Dermis blood vessel endothelial cell (primary cell): ENCODE results near the gene DENND11. TPM values are rescaled to one million over a fixed set of nuclear protein-coding genes. Genes with fewer than 3 reads are reported as not detected.

ENCODE experiments used
- DNase-seq: peaks from one replicate; pipeline ENCODE4 v3.0.0; 2010
- total RNA-seq: library from RNA; depleted of rRNA; stranded (reverse); fragments of >200 nt; gene quantifications from 2 replicates; pipeline ENCODE4 v1.2.3, GENCODE V29; 2014

The DENND11 gene
- total RNA-seq, 1 donor from 2014 or later, result 76.9 TPM

DNA sequence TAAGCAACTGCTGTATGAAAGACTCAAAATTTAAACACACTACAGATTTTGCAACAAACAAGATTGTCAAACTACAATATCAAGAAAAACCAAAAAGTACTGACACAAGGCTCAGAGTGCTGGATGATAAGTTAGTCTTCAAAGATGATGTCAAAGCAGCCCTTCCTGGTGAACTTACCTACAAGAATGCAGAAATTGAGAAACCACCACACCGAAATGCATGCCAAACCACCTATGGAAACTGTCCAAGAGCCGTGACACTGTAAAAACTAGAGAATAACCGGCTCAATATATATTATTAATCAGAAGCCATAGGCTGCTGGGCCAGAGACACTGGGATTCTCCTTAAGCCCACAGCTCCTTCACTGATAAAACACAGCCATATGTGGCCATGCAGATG lies 25.3 kb downstream of the DENND11 start:
- no peak for DNase-seq

DNA sequence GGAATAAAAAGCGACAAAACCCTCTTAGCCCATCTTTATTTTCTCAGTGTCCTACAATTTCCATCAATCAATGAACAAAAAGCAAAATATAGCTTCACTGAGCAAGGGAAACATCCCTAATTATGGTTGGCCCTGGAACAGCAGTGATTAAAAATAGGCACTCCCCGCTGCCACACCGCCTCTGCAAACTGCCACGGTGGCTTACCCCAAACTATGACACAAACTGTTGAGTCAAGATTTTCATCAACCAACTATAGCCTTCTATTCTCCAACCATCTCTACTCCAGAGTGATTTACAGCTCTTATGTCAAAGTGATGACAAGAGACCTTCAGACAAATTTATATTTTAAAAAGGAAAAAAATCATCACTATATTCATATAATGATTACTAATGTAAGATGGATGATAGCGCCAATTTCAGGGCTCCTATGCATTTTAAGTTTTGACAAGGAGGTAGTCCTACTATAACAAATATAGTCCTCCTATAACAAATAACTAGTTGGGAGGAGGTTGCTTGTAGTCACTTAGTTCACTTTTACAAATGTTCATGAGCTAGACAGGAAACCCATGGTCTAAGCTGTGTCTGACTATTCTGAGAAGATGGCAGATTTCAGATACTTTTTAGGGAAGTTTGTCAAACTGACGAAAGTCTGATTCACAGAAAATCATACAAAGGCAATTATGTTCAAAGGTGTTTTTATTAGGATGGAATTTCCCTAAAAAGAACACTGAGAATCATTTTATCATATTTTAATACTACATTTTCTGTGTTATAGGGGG lies 26.3 kb downstream of the DENND11 start:
- DNase-seq, result peak; percentile 40

- peak; percentile 86 for DNase-seq
Observed at GRCh38 chr7:141674702-141675101, 27.3 kb downstream of the DENND11 start.

DNA sequence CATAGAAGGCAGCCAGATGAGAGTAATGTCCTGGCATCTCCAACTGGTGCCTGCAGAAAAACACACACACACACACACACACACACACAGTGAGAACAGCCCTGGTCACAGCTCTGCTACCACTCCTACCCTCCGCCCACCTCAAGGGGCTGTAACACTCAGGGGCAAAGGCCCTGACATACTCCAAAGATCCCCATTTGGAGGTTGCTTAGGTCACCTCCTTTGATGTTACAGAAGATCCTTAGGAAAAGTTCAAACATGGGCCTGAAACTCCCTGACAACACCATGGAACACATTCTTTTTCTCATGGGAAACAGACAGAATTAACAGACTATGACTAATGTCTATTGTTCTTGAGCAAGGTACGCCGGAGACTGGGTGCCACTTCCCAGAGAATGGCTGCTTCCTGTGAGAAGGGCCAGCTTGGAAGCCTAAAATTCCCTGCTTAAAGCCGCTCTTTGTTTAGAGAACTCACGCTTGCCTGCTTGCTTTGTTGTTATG lies 27.7 kb downstream of the DENND11 start:
- DNase-seq, result peak; percentile 97

DNA sequence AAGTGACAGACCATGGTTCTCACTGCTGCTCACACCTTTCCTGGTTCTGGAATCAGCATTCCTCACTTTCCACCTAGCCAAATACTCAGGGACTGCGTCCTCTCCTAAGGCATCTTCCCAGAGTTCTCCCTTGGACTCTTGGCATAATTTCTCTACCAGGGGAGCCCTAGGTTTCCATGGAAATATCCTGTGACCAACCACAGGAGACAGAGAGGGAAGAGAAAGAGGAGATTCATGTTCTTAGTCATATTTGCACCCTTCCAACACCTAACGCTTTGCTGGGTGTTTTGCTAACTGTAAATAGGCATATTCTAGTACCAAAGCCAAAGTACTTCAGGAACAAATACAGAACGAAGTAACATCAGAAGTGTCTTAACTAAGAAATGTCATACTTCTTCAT lies 28.6 kb downstream of the DENND11 start:
- peak; percentile 24 for DNase-seq

GRCh38 chr7:141671705-141672496 lies 30.1 kb downstream of the DENND11 start:
- no peak for DNase-seq

DNA sequence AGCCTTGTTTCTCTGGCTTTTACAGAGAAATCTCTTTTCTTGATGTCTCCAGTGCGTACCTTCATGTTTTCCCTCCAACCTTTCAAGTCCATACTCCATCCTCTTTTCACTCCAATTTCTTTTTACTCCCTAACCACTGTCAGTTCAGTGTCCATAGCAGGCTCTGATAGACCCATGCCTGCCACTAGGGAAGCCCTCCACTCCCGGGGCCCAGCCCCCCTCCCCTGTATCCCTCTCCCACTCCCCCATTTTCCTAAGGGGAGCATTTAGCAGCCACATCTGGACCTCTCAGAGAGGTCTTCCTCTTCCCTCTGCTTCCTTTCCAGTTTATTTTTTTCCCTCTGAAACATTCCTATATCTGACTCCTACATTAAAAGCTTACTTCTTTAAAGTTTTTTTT lies 33.1 kb downstream of the DENND11 start:
- DNase-seq, result no peak

DNA sequence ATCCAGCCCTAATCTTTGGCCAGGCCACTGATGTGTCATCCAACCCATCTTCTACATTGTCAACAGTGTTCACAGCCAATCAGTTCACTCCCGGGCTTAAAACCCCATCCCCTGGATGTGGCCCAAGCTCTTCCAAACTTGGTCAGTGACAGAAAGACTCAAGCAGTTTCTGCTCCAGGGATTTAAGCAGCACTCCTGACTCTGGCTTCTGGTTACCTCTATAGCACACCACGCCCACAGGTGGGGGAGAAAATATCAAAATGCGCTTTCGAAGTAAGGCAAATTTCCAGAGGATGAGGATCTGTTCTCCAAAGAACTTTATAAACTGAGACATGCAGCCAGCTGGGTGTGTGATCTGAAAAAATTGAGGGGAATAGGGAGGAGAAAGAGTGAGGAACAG lies 35.9 kb downstream of the DENND11 start:
- no peak for DNase-seq

DNA sequence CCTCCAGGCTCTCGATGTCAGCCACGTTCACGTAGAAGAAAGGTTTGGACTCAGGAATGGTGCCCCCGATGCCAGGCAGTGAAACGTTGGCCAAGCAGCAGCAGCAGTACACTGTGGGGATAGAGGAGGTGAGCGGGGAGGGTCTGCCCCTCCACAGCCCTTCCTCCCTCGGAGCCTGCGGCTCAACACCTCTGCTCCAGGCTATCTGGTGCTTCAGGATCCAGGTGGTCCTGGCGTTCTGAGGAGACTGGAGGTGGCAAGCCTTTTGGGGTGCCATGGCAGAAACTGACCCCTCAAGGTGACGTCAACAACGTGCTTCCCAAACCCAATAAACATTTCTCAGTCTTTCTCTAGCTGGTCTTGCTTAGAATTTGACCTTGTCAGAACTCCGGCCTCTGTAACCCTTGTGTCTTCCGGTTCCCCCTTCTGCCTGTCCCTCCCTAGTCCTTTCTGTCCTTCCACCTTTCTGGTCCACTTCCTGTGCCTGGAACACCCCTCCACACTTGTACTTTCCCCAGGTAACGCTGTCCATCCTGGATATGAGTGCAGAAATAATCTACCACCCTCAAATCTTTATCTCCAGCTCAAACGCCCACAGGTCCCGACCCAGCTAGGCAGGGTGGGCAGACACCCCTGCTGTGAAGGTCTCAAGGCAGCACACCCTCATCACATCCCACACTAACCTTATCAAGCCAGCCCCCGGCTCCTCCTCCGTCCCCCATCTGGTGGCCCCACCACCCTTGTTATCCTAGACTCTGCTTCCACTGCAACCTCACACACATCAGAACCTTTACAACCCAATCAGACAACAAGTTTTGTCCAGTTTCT lies 36.5 kb downstream of the DENND11 start:
- DNase-seq, result no peak

GRCh38 chr7:141664450-141664849 lies 37.5 kb downstream of the DENND11 start:
- DNase-seq, result no peak

- peak; percentile 67 for DNase-seq
Observed at GRCh38 chr7:141663081-141663849, 38.7 kb downstream of the DENND11 start.

GRCh38 chr7:141660259-141660658 lies 41.7 kb downstream of the DENND11 start:
- peak; percentile 72 for DNase-seq

GRCh38 chr7:141659501-141659900 lies 42.5 kb downstream of the DENND11 start:
- DNase-seq, result no peak

GRCh38 chr7:141654551-141654950 lies 47.4 kb downstream of the DENND11 start:
- peak; percentile 94 for DNase-seq

DNA sequence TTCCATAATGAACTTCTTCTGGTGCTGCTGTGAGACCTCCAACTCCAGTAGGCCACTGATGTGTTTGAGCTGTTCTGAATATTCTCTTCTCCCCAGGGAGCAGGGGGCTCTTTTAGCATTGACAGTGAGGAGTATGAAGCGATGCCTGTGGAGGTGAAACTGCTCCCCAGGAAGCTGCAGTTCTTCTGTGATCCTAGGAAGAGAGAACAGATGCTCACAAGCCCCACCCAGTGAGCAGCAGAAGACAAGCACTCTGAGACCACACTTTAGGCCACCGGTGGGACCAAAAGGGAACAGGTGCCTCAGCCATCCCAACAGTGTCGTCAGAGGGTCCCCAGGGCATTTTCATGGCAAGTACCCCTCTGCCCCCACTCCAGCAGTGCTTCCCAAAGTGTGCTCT lies 49.3 kb downstream of the DENND11 start:
- DNase-seq, result no peak

Other genes starting within 250 kb of the DENND11 start
- 23.0 and 31.8 TPM in 2 replicates for gene AGK, start 150.8 kb downstream of the DENND11 start, total RNA-seq
- gene WEE2, start 6.2 kb upstream of the DENND11 start, total RNA-seq, result not detected in 2 replicates
- gene SSBP1, start 36.2 kb upstream of the DENND11 start, total RNA-seq, result 152 and 197 TPM in 2 replicates
- 0.74 and 2.0 TPM in 2 replicates for gene TAS2R3, start 61.9 kb upstream of the DENND11 start, total RNA-seq
- gene TAS2R4, start 74.5 kb upstream of the DENND11 start, total RNA-seq, result 0.42 and 0.68 TPM in 2 replicates
- 0.47 and 0.68 TPM in 2 replicates for gene TAS2R5, start 88.1 kb upstream of the DENND11 start, total RNA-seq
- gene PRSS37, start 139.3 kb upstream of the DENND11 start, total RNA-seq, result not detected in 2 replicates
- not detected in 2 replicates for gene OR9A4, start 214.2 kb upstream of the DENND11 start, total RNA-seq
- not detected in 2 replicates for gene CLEC5A, start 244.8 kb upstream of the DENND11 start, total RNA-seq